IMR-90 (cell line): ENCODE measurements around the gene SCAMP2. TPM values are rescaled to one million over a fixed set of nuclear protein-coding genes. Genes with fewer than 3 reads are reported as not detected.

Source experiments
- ATAC-seq: fragments of 200-7000 bp; cut with Tn5 transposase; 2 replicates; pipeline ENCODE4 v1.9.1; 2020; ENCODE audit warnings: low read depth, mild to moderate bottlenecking, moderate library complexity
- BruUV-seq: library from RNA; stranded (reverse); fragments of 400-500 nt; replicated peaks from 2 replicates; lab custom pipeline; 2021; lab: Mats Ljungman, UMichigan
- CTCF ChIA-PET: fragments of 300-600 bp; formaldehyde crosslinking; extraction: SDS; loops from one replicate; lab custom pipeline; 2021; ENCODE audit warnings: antibody characterized with exemption; lab: Yijun Ruan, JAX
- POLR2A ChIA-PET: fragments of 300-600 bp; sonication (Branson Sonifier 250); formaldehyde crosslinking; loops from one replicate; lab custom pipeline; 2022; ENCODE audit warnings: antibody characterized with exemption; ENCODE audit not compliant: unreplicated experiment; lab: Charles Lee
- DNase-seq: peaks from one replicate; pipeline ENCODE4 v3.0.0; 2013
- H2AFZ ChIP-seq: replicated peaks from 2 replicates; pipeline ENCODE3; 2013; ENCODE audit warnings: low read length, mild to moderate bottlenecking; ENCODE audit not compliant: poor library complexity
- H2AK5ac ChIP-seq: 2 replicates; pipeline ENCODE4 v1.6.1; 2013; ENCODE audit warnings: low read depth, low read length, inconsistent platforms
- H2AK9ac ChIP-seq: replicated peaks from 2 replicates; pipeline ENCODE3; 2013; ENCODE audit warnings: mild to moderate bottlenecking, low read depth, low read length, moderate library complexity; ENCODE audit not compliant: poor library complexity
- H2BK120ac ChIP-seq: 2 replicates; pipeline ENCODE4 v1.6.1; 2013; ENCODE audit warnings: low read depth, low read length, inconsistent platforms
- H2BK15ac ChIP-seq: 3 replicates; pipeline ENCODE4 v1.6.1; 2013; ENCODE audit warnings: low read depth, low read length, inconsistent platforms
- H2BK20ac ChIP-seq: 2 replicates; pipeline ENCODE4 v1.6.1; 2013; ENCODE audit warnings: low read depth, mild to moderate bottlenecking, inconsistent platforms, low read length, moderate library complexity
- H2BK5ac ChIP-seq: 2 replicates; pipeline ENCODE4 v1.6.1; 2013; ENCODE audit warnings: mild to moderate bottlenecking, low read depth, low read length, inconsistent platforms; ENCODE audit not compliant: poor library complexity, severe bottlenecking
- H3K14ac ChIP-seq: replicated peaks from 2 replicates; pipeline ENCODE4 v1.6.1; 2013; ENCODE audit warnings: low read depth, low read length, inconsistent platforms
- H3K18ac ChIP-seq: 2 replicates; pipeline ENCODE4 v1.6.1; 2013; ENCODE audit warnings: low read depth, low read length, control low read depth
- H3K23ac ChIP-seq: 2 replicates; pipeline ENCODE4 v1.6.1; 2013; ENCODE audit warnings: low read depth, low read length, inconsistent platforms
- H3K27ac ChIP-seq: 2 replicates; pipeline ENCODE4 v1.5.1; 2013; ENCODE audit warnings: mild to moderate bottlenecking, control low read depth, low read length; ENCODE audit not compliant: insufficient read depth
- H3K27me3 ChIP-seq: 2 replicates; pipeline ENCODE4 v1.6.1; 2013; ENCODE audit warnings: low read length; ENCODE audit not compliant: control insufficient read depth, insufficient read depth
- H3K36me3 ChIP-seq: 2 replicates; pipeline ENCODE4 v1.6.1; 2013; ENCODE audit warnings: low read length, mixed read lengths; ENCODE audit not compliant: control insufficient read depth, insufficient read depth
- H3K4ac ChIP-seq: 2 replicates; pipeline ENCODE4 v1.6.1; 2013; ENCODE audit warnings: low read depth, low read length, inconsistent platforms
- H3K4me1 ChIP-seq: 2 replicates; pipeline ENCODE4 v1.6.1; 2013; ENCODE audit warnings: low read length, mixed read lengths; ENCODE audit not compliant: control insufficient read depth, insufficient read depth
- H3K4me2 ChIP-seq: 2 replicates; pipeline ENCODE4 v1.6.1; 2013; ENCODE audit warnings: low read depth, mild to moderate bottlenecking, control low read depth, low read length, moderate library complexity
- H3K4me3 ChIP-seq: 2 replicates; pipeline ENCODE4 v1.5.1; 2013; ENCODE audit warnings: low read depth, mild to moderate bottlenecking, control low read depth, low read length, moderate library complexity; ENCODE audit not compliant: insufficient read depth
- H3K56ac ChIP-seq: 2 replicates; pipeline ENCODE4 v1.6.1; 2013; ENCODE audit warnings: low read length, inconsistent platforms; ENCODE audit not compliant: insufficient read depth; ENCODE audit errors: extremely low read depth
- H3K79me1 ChIP-seq, 2 experiments: 2 replicates each; pipeline ENCODE4 v1.6.1; 2013; ENCODE audit warnings: low read length in 2 of 2, inconsistent platforms in 1 of 2, low read depth in 1 of 2
- H3K9ac ChIP-seq: 2 replicates; pipeline ENCODE4 v1.6.1; 2013; ENCODE audit warnings: low read depth, low read length, control low read depth
- H3K9me1 ChIP-seq: 2 replicates; pipeline ENCODE4 v1.6.1; 2013; ENCODE audit warnings: low read length, inconsistent platforms; ENCODE audit not compliant: insufficient read depth
- H3K9me3 ChIP-seq: 2 replicates; pipeline ENCODE4 v1.6.1; 2013; ENCODE audit warnings: low read length; ENCODE audit not compliant: control insufficient read depth, insufficient read depth
- H4K20me1 ChIP-seq: 2 replicates; pipeline ENCODE4 v1.6.1; 2013; ENCODE audit warnings: low read length, inconsistent platforms; ENCODE audit not compliant: insufficient read depth
- H4K5ac ChIP-seq: 2 replicates; pipeline ENCODE4 v1.6.1; 2013; ENCODE audit warnings: mild to moderate bottlenecking, low read depth, low read length, control low read depth
- H4K8ac ChIP-seq, 2 experiments: 2 replicates each; pipeline ENCODE4 v1.6.1; 2013; ENCODE audit warnings: low read depth in 2 of 2, low read length in 2 of 2, control low read depth in 1 of 2, inconsistent platforms in 1 of 2
- H4K91ac ChIP-seq: 2 replicates; pipeline ENCODE4 v1.6.1; 2013; ENCODE audit warnings: low read depth, low read length, inconsistent platforms; ENCODE audit not compliant: insufficient read depth
- BHLHE40 ChIP-seq: fragments of 150-350 bp; IDR thresholded peaks from 2 replicates; pipeline ENCODE4 v1.6.1; 2016; ENCODE audit warnings: mild to moderate bottlenecking, low read depth, low read length
- CEBPB ChIP-seq: IDR thresholded peaks from 2 replicates; pipeline ENCODE4 v1.6.1; 2012; ENCODE audit warnings: low read depth, low read length, improper control_type of control experiment
- CHD1 ChIP-seq: IDR thresholded peaks from 2 replicates; pipeline ENCODE4 v1.6.1; 2012; ENCODE audit warnings: low read depth, low read length, improper control_type of control experiment
- CTCF ChIP-seq: conservative IDR thresholded peaks from 2 replicates; pipeline ENCODE4 v1.5.1; 2012; ENCODE audit warnings: mild to moderate bottlenecking, low read depth, low read length, improper control_type of control experiment
- FOS ChIP-seq: fragments of 150-350 bp; IDR thresholded peaks from 2 replicates; pipeline ENCODE4 v1.6.1; 2016; ENCODE audit warnings: low read depth, low read length
- MAFK ChIP-seq: IDR thresholded peaks from 2 replicates; pipeline ENCODE4 v1.6.1; 2012; ENCODE audit warnings: low read depth, low read length, improper control_type of control experiment
- MAZ ChIP-seq: IDR thresholded peaks from 2 replicates; pipeline ENCODE4 v1.6.1; 2012; ENCODE audit warnings: low read depth, mild to moderate bottlenecking, low read length, improper control_type of control experiment, moderate library complexity, borderline replicate concordance
- NFE2L2 ChIP-seq: fragments of 150-350 bp; IDR thresholded peaks from 2 replicates; pipeline ENCODE4 v1.6.1; 2016; ENCODE audit warnings: low read depth, mild to moderate bottlenecking, low read length
- POLR2A ChIP-seq: IDR thresholded peaks from 2 replicates; pipeline ENCODE4 v1.6.1; 2012; ENCODE audit warnings: mild to moderate bottlenecking, low read depth, low read length
- RAD21 ChIP-seq: IDR thresholded peaks from 2 replicates; pipeline ENCODE4 v1.6.1; 2012; ENCODE audit warnings: low read length, improper control_type of control experiment
- RCOR1 ChIP-seq: IDR thresholded peaks from 2 replicates; pipeline ENCODE4 v1.6.1; 2012; ENCODE audit warnings: mild to moderate bottlenecking, low read length, improper control_type of control experiment; ENCODE audit not compliant: insufficient replicate concordance
- RFX5 ChIP-seq: IDR thresholded peaks from 2 replicates; pipeline ENCODE4 v1.8.0; 2012; ENCODE audit warnings: low read depth, mild to moderate bottlenecking, low read length, moderate library complexity
- WGBS, 2 experiments: methylation state at CpG; one replicate each; pipeline versions ENCODE4 v1.1.5 to v1.1.7; 2013; ENCODE audit warnings: missing lambda C conversion rate in 2 of 2; ENCODE audit not compliant: insufficient read length in 1 of 2; ENCODE audit errors: extremely low coverage in 2 of 2; 5-methylcytosine and 5-hydroxymethylcytosine counted together
- dilution Hi-C: fragments of 300-500 bp; cut with HindIII; formaldehyde crosslinking; loops from one replicate; pipeline ENCODE4 v1.14.3; 2018; ENCODE audit warnings: low sequenced_read_pairs; ENCODE audit not compliant: unreplicated experiment
- in situ Hi-C: fragments of 300-500 bp; cut with MboI; formaldehyde crosslinking; loops from 3 replicates; pipeline ENCODE4 v1.14.3; 2019; ENCODE audit warnings: low sequenced_read_pairs, inconsistent platforms, mixed read lengths
- intact Hi-C: fragments of 100-400 bp; cut with micrococcal nuclease; formaldehyde crosslinking; loops from 2 replicates; pipeline ENCODE4 v1.10.0; 2022
- polyA plus RNA-seq, 3 experiments: library from polyadenylated mRNA; depleted of rRNA; stranded (reverse); fragments of >200 nt; gene quantifications; 2 replicates each; pipeline ENCODE4 v1.2.3, GENCODE V29; 2012; ENCODE audit warnings: low replicate concordance in 1 of 3
- total RNA-seq: library from RNA; depleted of rRNA; stranded (reverse); fragments of >200 nt; gene quantifications from 2 replicates; pipeline ENCODE4 v1.2.3, GENCODE V29; 2012
- TF ChIP-seq, protein P1 (sequence below): fragments of 150-350 bp; IDR thresholded peaks from 2 replicates; pipeline ENCODE4 v1.6.1; 2017; ENCODE audit warnings: mild to moderate bottlenecking, antibody characterized with exemption, low read length, low read depth

SCAMP2 gene
- total and polyA plus RNA-seq, 2 of the 4 experiments (the other 2 are of a cell fraction): 25.8 to 111 TPM

GRCh38 chr15:74833376-74834107, 39.6 kb downstream of the SCAMP2 start (continued):
- TF ChIP-seq POLR2A: no peak

DNA sequence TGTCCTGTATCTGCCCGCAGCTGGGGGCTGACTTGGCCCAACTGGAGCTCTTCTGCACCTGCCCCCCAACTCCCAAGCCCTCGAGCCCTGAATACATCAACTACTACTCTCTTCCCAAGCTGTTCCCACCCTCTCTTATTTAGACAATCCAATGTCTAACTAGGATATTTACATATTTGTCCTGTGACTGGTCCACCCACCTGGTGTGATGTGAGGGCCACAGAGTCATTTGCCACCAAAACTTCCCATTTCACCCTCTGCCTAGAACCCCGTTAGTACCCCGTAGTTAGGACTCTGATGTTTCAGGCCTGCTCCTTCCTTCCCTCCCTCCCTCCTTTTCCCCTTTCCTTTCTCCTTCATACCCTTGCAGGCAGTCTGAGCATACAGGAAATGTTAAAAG, 40.3 kb downstream of the SCAMP2 start:
- H3K9me3 ChIP-seq: no peaks in the 10 kb centered on the region
- no peaks in the 10 kb centered on the region for H3K79me1 ChIP-seq
- H3K27ac ChIP-seq: no peak overlapping the region
- H3K4ac ChIP-seq: no peak overlapping the region
- H2AK5ac ChIP-seq: no peak overlapping the region
- no peak overlapping the region for H2BK15ac ChIP-seq
- WGBS, 2 experiments: no CpG with 5 or more reads among the region's 4 CpGs
- no peak overlapping the region for H3K18ac ChIP-seq
- H3K9me1 ChIP-seq: no peaks in the 10 kb centered on the region
- H2BK20ac ChIP-seq: no peak overlapping the region
- ATAC-seq (no peak; the same call in 1 of the 2 replicates), DNase-seq (no peak)
- H2BK120ac ChIP-seq: no peak overlapping the region
- no peak overlapping the region for H3K4me3 ChIP-seq
- ChIA-PET CTCF (interaction anchor here (1.3 kb wide), 1 partner anchor 61 kb away, joined by 5 read pairs; no protein-coding TSS in a partner anchor), POLR2A (no interaction called here)
- no peak overlapping the region for H4K8ac ChIP-seq
- peaks cover 3% of the 10 kb centered on the region; the same call in 1 of the 2 replicates for H3K36me3 ChIP-seq
- in situ Hi-C loops (no loop called here), intact Hi-C loops (no loop called here), dilution Hi-C loops (no loop called here)
- no peak overlapping the region for H2BK5ac ChIP-seq
- H4K91ac ChIP-seq: no peak overlapping the region
- no peak overlapping the region for H2AFZ ChIP-seq
- no peak overlapping the region for H3K23ac ChIP-seq
- no peaks in the 10 kb centered on the region for H3K4me1 ChIP-seq
- no peak overlapping the region for H3K14ac ChIP-seq
- no peak overlapping the region for H3K56ac ChIP-seq
- H4K5ac ChIP-seq: no peak overlapping the region
- H3K9ac ChIP-seq: no peak overlapping the region
- no peaks in the 10 kb centered on the region; the same call in 1 of the 2 replicates for H4K20me1 ChIP-seq
- H2AK9ac ChIP-seq: no peak overlapping the region
- H3K4me2 ChIP-seq: no peak overlapping the region
- H3K27me3 ChIP-seq: peaks cover 13% of the 10 kb centered on the region
- no TSS peak for BruUV-seq
- TF ChIP-seq RAD21: no peak
- TF ChIP-seq, protein P1, sequence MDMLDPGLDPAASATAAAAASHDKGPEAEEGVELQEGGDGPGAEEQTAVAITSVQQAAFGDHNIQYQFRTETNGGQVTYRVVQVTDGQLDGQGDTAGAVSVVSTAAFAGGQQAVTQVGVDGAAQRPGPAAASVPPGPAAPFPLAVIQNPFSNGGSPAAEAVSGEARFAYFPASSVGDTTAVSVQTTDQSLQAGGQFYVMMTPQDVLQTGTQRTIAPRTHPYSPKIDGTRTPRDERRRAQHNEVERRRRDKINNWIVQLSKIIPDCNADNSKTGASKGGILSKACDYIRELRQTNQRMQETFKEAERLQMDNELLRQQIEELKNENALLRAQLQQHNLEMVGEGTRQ: no peak
- TF ChIP-seq MAFK: no peak
- TF ChIP-seq FOS: no peak
- no peak for TF ChIP-seq CEBPB
- no peak for TF ChIP-seq CTCF
- no peak for TF ChIP-seq NFE2L2
- TF ChIP-seq RFX5: no peak
- TF ChIP-seq RCOR1: no peak
- TF ChIP-seq MAZ: no peak
- no peak for TF ChIP-seq CHD1
- no peak for TF ChIP-seq BHLHE40
- TF ChIP-seq POLR2A: no peak
